HS-27A (cell line): ENCODE results near the gene ZNF669.

Source experiments
- DNase-seq: peaks from one replicate; pipeline ENCODE4 v3.0.0-alpha.2; 2012; ENCODE audit warnings: low read depth, missing footprints

Gene ZNF669

DNA sequence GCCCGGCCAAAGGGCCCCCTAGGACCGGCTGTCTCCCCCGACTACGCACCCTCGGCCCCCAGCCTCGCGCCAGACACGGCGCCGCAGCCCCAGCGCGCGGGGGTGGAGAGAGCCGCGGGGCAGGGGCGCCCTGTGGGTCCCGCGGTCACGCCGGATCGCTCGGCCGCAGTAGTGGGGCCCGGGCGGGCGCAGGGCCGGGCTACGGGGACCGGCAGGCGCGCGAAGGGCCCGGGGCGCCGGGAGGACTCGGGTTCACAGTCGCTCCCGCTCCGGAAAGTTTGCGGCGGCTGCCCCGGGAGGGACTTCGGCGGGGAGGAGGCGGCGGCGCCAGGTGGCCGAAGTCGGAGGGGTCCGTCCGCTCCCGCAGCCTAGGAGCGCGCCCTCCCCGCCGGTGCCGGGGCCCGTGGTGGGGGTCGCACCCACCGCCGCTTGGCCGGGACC, 7.1 kb upstream of the ZNF669 start:
- DNase-seq, result no peak

DNA sequence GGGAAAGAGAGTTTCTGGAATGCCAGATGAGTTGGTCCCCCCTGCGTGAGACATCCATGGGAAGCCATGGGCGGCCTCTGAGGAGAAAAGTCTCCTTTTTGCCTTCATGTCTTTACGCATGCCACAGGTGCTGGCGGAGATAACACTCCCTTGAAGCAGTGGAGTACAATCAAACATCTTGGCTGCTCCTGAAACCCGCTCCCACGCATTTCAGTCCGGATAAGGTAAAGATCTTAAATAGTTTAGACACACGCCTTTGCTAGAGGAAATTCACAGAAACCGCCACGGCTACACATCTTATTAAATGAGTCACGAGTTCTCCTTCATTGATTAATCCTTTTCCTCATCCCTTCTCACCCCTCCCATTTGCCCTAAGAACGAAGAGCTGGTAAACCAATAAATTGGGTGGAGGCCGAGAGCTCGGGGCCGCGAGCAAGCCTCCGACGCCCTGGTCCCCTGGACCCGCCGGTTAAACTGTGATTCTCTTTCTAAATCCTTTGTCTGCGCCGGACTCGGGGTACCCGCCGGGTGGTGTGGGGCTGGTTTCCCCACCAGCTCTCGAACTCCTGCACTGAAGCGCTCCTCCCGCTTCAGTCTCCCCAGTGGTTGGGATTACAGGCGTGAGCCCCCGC, 6.6 kb upstream of the ZNF669 start:
- no peak for DNase-seq

DNA sequence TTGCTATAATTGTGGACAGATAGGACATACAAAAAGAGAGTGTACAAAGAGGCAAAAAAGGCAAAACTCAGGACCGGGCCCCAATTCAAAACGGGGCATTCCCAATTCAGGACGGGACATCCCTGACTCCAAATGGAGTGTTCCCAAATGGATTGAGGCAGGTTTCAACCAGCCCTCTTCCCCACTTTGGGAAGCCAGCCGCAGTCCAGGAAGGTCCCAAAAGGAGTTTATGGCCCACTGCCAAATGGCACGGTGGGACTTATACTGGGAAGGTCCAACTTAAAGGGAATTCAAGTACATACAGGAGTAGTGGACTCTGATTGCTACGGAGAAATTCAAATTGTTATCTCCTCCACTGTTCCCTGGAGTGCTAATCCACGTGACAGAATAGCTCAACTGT, 3.5 kb upstream of the ZNF669 start:
- no peak for DNase-seq

DNA sequence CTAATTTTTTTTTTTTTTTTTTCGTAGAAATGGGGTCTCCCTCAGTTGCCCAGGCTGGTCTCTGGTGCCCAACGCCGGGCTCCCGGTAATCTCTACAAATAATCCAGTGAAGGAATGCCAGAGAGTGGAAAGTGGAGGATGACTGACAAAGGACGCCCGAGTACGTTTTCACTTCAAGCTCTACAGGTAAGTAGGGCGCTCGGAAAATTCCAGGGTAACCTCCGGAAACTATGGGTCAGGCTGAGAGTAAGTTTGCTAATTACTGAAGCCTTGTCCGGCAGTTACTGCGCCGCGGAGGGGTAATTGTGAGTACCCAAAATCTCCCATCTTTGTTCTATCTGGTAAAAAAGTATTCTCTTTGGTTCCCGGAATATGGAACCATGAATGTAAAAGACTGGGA, 1.8 kb upstream of the ZNF669 start:
- no peak for DNase-seq

DNA sequence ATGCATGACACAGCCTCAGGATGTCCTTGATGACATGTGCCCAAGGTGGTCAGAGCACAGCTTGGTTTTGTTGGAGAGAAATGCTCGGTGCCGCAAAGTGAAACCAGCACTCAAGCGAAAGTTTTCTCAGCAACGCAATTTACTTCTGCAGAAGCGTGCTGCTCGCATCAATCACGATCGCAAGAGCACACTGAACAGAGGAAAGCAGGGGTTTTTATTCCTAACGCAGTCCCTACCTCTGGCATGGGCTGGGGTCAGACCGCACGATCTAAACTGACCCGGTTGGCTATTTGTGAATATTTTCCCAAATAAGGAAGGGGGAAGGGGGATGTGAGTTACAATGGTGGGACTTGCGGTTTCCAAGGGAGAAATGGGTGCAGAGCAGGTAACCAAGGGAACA, 809 bp upstream of the ZNF669 start:
- DNase-seq, result no peak

DNA sequence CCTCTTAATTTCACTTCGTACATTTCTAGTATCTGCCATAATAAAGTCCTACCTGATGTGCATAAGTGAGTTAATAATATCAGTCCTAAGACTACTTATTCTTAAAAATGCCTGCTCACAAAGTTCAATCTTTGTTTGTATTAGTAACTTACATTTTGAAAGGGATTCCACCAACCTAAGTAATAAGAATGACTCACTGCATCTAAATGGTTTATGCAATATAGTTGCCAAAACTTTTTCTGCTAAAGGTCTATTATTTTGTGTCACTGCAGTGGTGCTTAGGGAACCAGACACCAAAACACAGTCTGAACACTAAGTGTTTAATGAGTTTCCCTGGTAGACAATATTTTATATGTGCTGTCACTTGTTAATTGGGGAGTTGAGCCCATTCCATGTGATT, 1.8 kb downstream of the ZNF669 start:
- DNase-seq, result no peak

DNA sequence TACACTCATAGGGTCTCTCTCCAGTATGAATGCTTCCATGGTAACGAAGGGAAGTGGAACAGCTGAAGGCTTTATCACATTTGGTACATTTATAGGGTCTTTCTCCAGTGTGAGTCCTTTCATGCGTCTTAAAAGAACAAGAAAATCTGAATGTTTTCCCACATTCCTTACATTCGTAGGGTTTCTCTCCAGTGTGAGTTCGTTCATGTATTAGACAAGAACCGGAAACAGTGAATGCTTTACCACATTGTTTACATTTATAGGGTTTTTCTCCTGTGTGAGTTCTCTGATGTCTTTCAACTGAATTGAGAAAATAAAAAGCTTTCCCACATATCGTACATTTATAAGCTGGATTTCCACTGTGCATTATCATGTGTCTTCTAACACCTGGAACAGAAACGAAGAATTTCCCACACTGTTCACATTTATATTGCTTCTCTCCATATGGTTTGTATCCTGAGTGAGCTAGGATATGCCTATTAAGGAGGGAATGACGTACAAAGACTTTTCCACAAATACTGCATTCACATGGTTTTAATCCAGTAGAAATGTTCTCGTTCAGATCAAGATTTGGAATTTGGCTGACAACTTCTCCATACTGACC, 3.4 kb downstream of the ZNF669 start:
- no peak for DNase-seq

DNA sequence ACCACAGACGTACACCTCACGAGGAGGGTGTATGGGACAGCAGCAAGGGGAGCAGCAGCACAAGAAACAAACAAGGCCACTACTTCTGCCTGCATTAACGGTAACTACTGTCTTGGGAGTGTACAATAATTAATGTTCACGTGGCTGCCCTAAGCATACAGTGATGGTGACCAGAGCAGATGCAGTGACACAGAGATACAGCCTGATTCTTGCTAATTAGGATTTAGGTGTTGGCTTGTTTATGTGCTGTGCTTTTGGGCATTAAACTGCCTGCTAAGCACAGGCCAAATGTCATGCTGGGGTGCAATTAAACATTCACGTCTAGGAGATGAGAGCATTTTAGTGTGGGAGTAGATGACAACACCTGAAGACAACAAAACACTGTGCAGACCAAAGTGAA, 7.2 kb downstream of the ZNF669 start:
- DNase-seq, result no peak

DNA sequence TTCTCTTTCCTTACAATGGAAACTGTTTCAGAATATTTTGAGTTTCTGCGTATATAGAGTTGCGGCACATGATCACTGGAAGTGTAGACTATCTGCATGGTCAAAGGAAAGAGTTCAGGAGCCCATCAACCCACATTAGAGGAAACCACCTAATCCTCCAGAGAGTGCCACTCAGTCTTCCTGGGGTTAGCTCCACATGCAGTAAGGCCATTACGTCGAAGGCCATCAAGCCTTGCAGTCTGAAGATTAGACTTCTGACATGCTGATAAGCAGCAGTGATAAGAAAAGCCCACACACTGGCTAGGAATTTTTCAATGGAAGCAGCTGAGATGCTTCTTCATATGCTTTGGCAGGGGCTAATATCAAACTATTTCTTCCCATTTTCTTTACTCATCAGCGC, 7.6 kb downstream of the ZNF669 start:
- DNase-seq, result no peak

DNA sequence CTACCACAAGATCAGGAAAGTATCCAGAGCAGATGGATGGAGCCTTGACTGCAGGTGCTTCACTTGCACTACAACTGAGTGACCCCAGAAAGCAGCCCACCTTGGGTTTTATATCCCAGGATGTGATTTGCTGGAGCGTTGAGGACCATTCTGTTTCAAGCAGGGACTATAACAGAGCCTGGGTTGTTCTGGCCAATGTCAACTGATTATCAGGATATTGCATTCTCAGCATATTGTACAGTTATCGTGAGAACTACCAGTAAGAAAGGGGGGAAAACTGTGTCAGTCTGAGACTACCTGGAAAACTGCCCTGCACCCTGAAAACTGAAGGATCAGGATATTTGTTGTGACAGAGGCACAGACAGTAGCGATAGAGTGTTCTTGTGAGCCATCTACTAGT, 8.0 kb downstream of the ZNF669 start:
- DNase-seq, result no peak

DNA sequence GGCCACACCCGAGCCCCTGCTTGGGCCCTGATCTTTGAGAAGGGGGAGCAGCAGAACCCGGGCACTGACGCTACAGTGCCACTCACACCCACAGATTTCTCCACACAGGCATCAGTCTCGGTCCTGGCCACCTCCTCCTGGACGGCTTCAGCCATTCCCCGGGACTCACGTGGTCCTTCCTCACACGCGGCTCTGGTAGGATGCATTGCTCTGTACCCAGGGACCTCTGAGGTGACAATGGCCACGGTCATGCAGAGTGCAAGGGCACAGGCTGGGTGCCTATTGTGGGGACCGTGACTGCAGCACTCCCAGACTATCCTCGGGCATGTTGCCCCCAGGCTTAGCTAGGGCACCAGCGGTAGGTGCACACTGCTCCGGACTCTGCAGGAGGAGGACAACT, 13.7 kb downstream of the ZNF669 start:
- no peak for DNase-seq

DNA sequence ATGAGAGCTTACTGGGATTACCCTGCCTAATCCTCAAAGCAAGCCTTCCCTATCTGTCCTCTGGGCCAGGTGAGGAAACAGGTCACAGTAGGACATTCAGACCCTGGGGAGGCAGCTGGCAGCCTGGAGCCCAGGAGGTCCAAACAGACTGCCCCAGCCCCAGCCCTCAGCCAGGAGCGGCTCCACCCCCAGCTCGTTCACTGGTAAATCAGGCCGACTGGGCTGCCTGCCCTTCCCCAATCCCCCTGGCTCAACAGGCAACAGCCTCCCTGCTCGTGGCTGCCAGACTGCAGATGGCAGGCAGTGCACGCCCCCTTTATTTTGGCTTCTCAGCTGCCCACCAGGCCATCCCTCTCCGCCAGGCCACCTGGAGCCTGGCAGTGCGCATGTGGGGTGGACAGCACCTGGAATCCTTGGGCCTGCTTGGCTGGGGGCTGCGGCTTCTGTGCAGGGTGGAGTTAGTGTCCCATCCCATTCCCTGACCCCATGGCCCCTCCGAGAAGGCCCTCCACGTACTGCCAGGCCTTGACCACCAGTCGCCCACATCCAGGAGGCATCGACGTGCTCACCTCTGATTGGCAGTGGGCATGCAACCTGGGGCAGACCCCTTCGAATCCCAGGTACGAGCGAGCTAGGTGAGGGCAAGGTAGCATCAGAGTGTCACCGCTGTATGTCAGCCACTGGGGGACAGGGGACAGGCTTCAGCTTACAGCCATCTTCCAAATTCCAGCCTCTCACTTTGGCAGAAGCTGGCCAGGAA, 14.4 kb downstream of the ZNF669 start:
- no peak for DNase-seq

DNA sequence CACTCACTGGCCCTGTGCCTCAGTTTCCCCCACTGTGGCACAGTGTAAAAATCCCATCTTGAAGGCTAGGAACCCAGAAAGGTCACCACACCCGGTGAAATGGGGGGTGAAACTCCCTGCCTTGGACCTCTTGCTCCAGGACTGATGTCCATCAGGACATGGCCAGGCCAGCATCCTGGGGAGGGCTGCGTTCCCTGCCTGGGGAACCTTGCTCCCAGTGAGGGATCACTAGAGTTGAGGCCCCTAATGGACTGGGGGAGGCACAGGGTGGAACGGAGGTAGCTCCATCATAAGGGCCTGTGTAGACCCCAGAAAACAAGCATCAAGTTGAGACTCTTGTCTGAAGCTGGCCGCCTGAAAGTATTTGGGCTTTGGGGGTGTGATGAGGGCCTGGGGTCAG, 15.2 kb downstream of the ZNF669 start:
- DNase-seq, result no peak

DNA sequence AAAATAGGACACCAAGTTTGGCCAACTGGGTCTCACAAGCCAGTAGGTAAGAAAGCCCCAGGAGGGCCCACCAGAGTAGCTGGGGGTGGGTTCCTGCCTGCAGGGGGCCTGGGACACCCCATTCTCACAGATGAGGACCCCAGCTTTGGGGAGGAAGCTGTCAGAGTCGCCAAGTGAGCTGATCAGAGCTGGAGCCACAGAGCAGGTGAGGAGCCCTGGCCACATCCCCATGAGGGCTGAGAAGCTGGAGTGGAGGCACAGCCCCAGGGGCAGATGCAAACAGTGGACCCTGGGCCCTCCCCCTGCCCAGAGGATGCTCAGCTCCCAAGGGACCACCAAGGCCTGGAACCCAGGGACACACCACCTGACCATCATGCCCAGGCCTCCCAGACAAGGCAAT, 16.9 kb downstream of the ZNF669 start:
- DNase-seq, result no peak

DNA sequence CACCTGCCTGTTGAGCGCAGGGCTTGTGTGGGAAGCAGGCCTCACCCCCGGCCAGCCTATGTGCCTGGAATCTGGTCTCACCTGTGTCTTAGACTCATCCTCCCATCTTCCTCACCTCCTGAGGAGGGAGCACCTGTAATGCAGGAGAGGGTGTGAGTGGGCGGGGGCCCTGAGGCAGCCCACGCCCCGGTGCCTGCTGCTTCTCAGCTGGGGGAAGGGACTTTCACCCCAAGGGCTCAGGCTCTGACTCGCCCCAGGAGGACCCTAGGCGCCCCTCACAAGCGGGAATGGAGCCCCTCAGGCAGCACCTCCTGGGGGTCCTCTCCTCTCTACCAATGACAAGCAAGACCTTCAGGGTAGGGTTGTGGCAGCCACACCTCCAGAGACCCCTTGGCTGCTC, 18.8 kb downstream of the ZNF669 start:
- no peak for DNase-seq

DNA sequence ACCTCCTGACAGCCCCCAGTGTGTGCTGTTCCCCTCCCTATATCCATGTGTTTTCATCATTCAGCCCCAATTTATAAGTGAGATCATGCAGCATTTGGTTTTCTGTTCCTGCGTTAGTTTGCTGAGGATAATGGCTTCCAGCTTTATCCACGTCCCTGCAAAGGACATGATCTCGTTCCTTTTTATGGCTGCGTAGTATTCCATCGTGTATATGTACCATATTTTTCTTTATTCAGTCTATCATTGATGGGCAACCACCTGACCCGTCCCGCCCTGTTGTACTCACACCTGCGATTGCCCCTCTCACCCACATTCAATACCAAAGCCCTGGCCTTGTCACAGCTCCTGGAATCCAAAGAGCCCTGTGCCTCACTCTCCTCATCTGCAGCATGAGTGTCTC, 19.4 kb downstream of the ZNF669 start:
- DNase-seq, result no peak

DNA sequence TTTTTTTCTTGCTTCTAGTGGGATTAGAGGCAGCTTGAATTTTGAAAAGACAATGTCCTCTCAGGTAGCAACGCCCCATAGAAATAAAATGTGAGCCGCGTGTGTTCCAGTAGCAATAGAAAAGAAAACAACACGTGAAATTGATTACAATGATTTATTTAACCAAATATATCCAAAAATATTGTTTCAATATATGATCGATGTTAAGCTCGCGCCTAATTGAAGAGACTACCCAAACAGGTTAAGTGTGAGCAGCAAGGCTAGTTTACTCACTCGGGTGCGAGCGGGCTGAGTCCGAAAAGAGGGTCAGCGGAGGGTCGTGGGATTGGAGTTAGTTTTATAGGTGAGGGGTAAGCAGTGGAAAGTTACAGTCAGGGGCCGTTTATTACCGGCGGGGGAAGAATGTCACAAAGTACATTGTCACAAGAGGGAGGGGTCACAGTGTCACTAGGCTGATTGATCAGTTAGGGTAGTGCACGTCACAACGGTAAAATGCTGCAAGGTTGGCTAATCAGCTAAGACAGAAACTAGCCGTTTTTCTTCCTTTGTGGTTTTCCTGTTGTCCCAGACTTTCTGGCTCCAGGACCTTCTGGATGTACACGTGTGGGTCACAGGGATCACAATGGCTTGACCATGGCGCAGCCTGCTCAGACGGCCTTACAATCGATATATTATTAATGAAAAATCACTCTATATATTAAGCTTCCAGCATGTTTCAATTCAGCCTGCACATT, 24.8 kb downstream of the ZNF669 start:
- DNase-seq, result no peak

DNA sequence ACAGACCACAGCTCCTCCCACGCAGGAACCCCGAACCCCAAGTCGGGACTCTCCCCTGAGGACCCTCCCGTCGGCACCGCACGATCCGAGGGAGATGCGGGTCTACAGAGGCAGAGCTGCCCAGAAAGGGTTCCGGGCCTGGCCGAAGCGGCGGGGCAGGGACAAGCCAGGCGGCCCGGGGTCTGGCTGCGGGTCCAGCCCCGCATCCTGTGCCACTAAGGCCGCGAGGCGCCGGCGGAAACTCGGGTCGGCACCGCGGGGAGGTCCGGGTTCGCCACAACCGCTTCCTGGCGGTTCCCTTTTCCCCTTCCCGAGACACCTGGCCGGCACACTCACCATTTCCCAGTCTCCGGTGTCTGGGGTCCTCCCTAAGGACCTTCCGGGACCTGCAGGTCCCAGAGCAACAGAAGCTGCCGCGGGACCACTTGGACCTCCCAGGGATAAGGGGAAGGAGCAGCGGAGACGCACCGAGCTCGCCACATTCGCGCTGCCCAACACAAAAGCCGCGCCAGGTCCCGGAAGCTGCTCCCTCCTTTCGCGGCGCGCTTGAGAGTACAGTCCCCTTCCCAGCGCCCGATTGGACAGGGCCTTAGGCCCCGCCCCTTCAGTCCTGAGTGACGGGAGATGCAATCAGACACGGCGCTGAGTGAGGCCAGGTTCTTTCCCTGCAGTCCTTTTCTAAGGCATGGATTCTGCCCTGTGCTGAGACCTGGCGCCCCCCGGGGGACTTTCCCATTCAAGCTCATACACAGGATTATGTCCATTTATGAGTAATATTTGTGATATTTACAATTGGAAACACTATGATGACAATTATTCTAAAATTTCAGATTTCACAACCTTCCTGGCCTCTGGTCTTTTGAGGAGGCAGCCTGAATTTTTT, 25.7 kb downstream of the ZNF669 start, which contains the start of gene ZNF670:
Gene ZNF670 (minus strand): TSS at position 554 of the 883 bp plus-strand sequence. CDS start 215 bp downstream, at position 339.
- peak; percentile 79 for DNase-seq

DNA sequence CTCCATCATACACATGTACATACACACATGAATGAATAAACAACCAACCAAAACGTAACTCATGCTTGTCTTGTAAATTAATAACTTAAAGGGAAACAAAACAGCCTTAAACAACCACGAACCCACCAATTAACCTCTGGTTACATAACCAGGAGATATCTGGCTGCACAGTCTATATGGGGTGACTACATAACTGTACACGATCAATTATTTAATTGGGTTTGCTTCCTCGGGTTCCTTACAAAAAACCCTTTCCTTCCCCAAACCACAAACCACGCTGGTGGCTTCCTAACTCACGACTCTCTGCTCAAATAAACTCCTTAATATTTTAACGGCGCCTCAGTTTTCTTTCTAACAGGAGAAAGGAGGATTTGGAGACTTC, 26.3 kb downstream of the ZNF669 start:
- DNase-seq, result no peak

DNA sequence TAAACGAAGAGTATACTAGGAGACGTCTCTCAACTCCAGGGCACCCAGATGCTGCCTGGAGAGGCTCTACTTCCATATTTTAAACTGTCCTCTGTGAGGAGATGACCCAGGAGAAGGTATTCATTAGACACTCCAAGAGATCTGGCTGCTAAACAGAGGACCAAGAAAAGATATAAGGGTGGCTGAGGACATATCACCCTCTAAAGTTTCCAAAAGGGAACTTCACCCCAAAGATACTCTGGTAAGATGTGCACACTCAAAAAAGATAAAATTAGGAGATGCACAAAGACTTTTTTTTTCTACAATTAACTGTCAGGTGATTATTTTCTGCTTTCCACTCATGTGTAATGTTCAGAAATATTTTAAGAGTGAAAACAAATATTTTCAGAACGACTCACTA, 26.9 kb downstream of the ZNF669 start:
- DNase-seq, result no peak

DNA sequence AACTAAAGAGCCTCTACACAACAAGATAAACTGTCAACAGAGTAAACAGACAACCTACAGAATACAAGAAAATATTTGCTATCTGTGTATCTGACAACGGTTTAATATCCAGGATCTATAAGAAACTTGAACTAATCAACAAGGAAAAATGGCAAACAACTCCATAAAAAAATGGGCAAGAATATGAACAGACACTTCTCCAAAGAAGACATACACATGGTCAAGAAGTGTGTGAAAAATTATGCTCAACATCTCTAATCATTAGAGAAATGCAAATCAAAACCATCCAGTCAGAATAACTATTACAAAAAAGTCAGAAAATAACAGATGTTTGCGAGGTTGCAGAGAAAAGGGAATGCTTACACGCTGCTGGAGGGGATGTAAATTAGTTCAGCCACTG, 33.5 kb downstream of the ZNF669 start:
- DNase-seq, result no peak

DNA sequence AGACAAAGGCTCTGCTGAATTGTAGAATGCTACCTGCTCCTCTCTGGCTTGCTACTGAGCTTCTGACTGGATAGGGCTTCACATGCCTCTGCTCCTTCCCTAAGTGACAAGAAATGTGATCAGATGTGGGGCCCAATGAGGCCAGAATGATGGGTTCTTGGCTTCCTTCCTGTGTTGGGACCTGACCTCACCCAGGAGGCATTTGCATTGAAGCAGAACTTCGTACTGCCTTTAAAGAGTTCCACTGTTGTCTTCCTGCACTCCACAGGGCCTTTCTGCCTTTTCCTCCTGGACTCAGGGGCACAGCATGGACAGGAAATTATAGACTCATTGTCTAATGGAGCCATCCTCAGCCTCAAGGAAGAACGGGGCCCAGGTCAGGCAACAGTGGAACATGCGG, 39.9 kb downstream of the ZNF669 start:
- DNase-seq, result no peak
